GM11168 (cell line): Measurements from ENCODE around the gene LOXL1.
"Not testable (repeated sequence)": the region's sequence is repeated elsewhere in the genome, so short reads cannot be mapped to it uniquely, and the experiment has no call there.

Experiments used
- in situ Hi-C: fragments of 300-500 bp; cut with MboI; formaldehyde crosslinking; loops from one replicate; pipeline ENCODE4 v1.12.0; 2022; ENCODE audit warnings: low sequenced_read_pairs; ENCODE audit not compliant: unreplicated experiment

LOXL1 gene

DNA sequence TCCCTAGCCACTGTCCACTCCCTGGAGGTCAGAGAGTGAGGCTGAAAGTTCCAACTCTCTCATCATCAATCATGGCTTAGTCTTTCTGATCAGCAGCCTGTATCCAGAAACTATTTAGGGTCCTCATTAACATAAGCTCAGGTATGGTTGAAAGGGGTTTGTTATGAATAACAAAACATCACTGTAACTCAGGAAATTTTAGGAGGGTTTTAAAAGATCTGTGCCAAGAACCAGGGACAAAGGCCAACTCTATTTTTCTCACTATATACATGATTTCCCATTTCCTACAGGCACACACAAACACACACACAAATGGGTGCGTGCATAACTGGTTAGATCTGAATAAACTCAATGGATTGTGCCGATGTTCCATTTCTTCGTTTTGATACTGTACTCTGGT is 42.2 kb downstream of the LOXL1 start:
- in situ Hi-C loops = no loop called here

DNA sequence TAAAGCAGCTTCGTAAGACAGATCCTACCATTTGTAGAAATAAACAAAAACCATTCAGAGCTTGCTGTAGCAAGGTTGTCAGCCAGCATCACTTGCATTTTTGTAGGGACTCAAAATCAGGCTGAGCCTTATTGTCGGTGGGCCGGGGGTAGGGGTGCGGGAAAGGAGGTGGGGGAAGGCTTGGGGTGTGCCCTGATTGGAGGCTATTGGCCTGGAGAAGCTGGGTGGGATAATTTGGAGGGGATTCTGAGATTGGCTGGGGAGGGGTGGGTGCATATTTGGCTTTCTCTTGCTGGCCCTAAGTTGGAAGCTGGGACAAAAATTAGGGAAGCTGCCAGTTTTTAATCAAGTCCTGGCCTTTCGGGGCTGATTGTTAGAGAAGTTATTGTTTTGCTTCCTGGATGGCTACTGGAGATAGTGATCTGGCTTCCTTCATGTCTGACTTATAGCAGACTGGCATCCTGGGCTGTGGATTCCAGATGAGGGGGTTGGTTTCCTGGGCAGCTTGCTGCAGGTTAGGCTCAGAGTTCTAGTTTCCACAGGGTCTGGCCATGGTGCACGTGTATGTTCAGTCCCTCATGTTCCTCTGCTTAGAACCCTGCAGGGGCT is 43.0 kb downstream of the LOXL1 start:
- in situ Hi-C loops = no loop called here

GRCh38 chr15:73972984-73973682 is 46.9 kb downstream of the LOXL1 start:
- in situ Hi-C loops = no loop called here

DNA sequence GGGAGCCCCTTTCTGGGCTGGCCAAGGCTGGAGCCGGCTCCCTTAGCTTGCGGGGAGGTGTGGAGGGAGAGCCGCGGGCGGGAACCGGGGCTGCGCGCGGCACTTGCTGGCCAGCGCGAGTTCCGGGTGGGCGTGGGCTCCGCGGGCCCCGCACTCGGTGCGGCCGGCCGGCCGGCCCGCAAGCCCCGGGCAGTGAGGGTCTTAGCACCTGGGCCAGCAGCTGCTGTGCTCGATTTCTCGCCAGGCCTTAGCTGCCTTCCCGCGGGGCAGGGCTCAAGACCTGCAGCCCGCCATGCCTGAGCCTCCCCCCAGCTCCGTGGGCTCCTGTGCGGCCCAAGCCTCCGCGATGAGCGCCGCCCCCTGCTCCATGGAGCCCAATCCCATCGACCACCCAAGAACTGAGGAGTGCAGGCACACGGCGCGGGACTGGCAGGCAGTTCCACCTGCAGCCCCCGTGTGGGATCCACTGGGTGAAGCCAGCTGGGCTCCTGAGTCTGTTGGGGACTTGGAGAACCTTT is 47.5 kb downstream of the LOXL1 start:
- in situ Hi-C loops = not testable (repeated sequence)

- in situ Hi-C loops = not testable (repeated sequence)
Measured at GRCh38 chr15:73975440-73976125, 49.3 kb downstream of the LOXL1 start.

DNA sequence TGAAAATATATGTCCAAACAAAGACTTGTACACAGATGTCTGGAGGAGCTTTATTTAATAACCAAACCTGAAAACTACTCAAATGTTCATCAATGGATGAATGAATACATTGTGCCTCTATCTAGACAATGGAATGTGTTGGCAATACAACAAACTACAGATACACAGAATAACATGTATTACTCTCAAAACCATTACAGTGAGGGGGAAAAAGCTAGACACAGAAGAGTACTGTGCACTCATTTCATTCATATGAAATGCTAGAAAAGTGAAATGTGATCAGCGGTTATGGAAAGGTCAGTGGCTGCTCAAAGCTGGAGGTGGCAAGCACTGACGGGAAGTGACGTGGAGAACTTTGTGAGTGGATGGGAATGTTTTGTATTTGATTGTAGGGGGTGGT is 52.6 kb downstream of the LOXL1 start:
- in situ Hi-C loops = no loop called here

GRCh38 chr15:73979636-73980035 is 53.4 kb downstream of the LOXL1 start:
- in situ Hi-C loops = no loop called here

GRCh38 chr15:73981761-73982221 is 55.5 kb downstream of the LOXL1 start:
- in situ Hi-C loops = no loop called here

DNA sequence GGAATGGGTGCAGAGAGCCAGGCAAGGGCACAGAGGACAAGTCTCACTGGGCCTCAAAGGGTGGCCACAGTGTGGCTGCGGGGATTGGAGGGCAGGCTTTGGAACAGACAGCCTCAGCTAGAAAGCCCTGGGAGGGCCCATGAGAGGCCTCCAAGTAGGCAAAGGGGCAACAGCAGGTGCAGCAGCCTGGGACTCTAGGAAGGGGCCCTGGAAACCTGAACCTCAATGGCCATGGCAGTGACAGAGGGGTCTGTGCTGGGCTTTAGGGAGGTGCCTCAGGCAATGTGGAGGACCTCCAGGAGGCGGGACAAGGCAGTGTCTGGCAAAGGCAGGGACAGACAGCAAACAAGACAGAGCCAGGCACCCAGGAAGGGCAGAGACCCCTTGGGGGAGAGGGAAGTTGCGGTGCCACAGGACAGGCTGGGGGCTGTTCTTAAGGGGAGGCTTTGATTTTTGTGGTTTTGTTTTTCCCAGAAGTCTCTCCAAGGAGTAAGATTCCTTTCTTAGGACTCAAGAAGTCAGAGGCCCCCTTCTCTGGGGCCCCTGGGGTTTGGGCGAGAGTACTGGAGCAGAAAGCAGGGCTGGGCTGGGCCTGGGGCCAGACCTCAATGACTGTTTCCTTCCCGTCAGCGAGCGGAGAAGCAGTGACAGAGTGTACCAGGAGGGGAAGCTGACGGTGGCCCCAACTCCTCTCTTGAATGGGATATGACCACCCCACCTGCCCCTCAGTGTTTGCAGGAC is 56.1 kb downstream of the LOXL1 start:
- in situ Hi-C loops = no loop called here

- in situ Hi-C loops = no loop called here
Measured at GRCh38 chr15:73983211-73983727, 57.0 kb downstream of the LOXL1 start.

DNA sequence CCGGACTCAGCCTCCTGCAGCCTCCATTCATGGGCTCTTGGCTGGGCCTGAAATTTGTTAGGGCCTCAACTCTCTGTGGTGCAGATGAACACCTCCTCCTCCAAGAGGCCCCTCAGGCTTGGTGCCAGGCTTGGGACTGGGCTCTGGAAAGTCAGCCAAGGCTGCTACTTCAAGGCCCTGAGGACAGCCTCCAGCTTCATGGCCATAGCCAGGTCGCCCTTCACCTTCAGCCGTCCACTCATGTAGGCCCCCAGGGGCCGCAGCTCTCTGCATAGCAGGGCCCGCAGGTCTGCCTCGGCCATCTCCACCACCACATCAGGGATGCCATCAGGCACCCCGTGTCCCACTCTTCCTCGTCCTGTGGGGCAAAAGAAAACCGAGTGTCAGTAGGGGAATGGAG is 57.5 kb downstream of the LOXL1 start:
- in situ Hi-C loops = no loop called here

GRCh38 chr15:73984208-73984979 is 58.1 kb downstream of the LOXL1 start:
- in situ Hi-C loops = no loop called here

GRCh38 chr15:73985101-73985873 is 59.0 kb downstream of the LOXL1 start:
- in situ Hi-C loops = no loop called here

GRCh38 chr15:73986055-73986775 is 60.0 kb downstream of the LOXL1 start:
- in situ Hi-C loops = no loop called here

GRCh38 chr15:73986776-73987056 is 60.5 kb downstream of the LOXL1 start:
- in situ Hi-C loops = no loop called here

DNA sequence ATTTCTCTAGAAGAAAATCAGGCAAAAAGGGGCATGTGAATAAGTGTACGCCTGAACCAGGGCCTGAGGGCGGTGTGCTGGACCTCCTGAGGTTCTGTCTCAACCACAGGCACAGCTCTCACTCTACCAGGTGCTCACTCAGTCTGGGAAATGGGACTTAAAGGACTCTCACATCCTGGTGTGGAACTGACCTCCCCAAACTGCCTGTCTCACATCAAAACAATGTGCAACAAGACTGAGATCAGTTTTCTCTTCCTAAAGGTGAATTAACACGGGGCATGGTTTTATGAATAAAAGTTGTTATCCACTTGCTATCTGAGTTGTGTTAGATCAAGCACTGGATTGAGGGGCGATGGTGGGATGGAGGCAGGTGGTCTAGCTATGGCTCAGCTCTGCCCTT is 61.0 kb downstream of the LOXL1 start:
- in situ Hi-C loops = no loop called here

GRCh38 chr15:73987681-73988444 is 61.6 kb downstream of the LOXL1 start:
- in situ Hi-C loops = no loop called here
